Astrocyte of the cerebellum (primary cell): ENCODE results near the gene PCGF2.

ENCODE experiments used
- DNase-seq: peaks from one replicate; pipeline ENCODE4 v3.0.0-alpha.2; 2011; ENCODE audit warnings: low read depth
- H3K4me3 ChIP-seq: 2 replicates; pipeline ENCODE4 v1.5.1; 2011; ENCODE audit warnings: mild to moderate bottlenecking, low read depth, low read length, moderate library complexity
- CTCF ChIP-seq: IDR thresholded peaks from 2 replicates; pipeline ENCODE4 v1.5.1; 2012; ENCODE audit warnings: low read length, low read depth, moderate library complexity, mild to moderate bottlenecking; ENCODE audit errors: missing control alignments
- in situ Hi-C: cut with HindIII; loops from 2 replicates; pipeline ENCODE4 v1.10.0; 2017; ENCODE audit warnings: low sequenced_read_pairs

The PCGF2 gene

DNA sequence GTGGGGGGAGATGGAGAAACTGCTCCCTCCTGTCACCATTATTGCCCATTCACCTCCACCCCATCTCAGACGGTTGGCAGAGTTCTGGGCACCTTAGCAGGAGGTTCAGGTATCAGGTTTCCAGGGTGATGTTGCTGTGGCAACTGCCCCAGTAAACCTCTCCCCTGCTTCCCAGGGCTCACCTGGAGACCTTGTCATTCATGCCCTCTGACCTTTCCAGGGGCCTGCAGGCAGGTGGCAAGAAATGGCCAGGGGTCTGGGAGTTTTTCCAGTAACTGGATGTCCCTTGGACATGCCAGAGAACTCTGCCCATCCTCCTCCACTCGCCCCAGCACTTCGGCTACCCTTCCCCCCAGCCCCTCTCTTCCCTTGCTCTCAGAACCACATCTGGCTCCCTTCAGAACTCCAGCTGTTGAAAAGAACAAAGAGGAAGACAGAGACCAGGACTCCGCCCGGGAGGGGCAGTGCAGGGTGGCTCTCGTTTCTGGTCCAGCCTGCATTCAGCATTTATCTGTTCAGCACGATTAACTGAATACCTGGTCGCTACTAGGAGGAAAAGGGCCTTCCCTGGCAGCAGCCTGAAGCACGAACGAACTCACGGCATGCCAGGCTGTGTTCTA, 34.6 kb downstream of the PCGF2 start:
- in situ Hi-C loops, result no loop called here
- no peak overlapping the region for H3K4me3 ChIP-seq
- no peak for DNase-seq
- TF ChIP-seq CTCF, result no peak

- DNase-seq, result no peak
- no peak for TF ChIP-seq CTCF
- in situ Hi-C loops, result no loop called here
- H3K4me3 ChIP-seq, result no peak overlapping the region
Observed at GRCh38 chr17:38712593-38712992, 35.5 kb downstream of the PCGF2 start.

GRCh38 chr17:38711792-38712571, 36.2 kb downstream of the PCGF2 start:
- TF ChIP-seq CTCF, result no peak
- in situ Hi-C loops, result no loop called here
- H3K4me3 ChIP-seq, result no peak overlapping the region
- no peak for DNase-seq

- H3K4me3 ChIP-seq, result no peak overlapping the region
- DNase-seq, result no peak
- no peak for TF ChIP-seq CTCF
- in situ Hi-C loops, result no loop called here
Observed at GRCh38 chr17:38710985-38711384, 37.2 kb downstream of the PCGF2 start.

DNA sequence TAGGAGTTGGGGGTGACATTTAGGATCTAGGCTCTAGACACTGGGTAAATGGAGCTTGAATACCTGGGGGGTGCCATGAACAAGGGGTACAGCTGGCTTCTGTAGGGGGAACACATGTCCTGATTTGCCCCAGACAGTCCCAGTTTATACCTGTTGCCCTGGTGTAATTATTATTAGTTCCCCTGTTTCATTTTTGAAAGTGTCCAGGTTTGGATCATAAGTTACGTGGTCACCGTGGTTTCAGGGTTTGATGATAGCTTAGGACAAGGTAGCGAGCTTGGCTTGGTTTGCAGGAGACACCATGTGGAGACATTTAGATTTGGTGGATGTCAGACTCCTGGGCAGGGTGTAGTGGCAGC, 37.6 kb downstream of the PCGF2 start:
- TF ChIP-seq CTCF, result no peak
- DNase-seq, result no peak
- in situ Hi-C loops, result no loop called here
- H3K4me3 ChIP-seq, result no peak overlapping the region

DNA sequence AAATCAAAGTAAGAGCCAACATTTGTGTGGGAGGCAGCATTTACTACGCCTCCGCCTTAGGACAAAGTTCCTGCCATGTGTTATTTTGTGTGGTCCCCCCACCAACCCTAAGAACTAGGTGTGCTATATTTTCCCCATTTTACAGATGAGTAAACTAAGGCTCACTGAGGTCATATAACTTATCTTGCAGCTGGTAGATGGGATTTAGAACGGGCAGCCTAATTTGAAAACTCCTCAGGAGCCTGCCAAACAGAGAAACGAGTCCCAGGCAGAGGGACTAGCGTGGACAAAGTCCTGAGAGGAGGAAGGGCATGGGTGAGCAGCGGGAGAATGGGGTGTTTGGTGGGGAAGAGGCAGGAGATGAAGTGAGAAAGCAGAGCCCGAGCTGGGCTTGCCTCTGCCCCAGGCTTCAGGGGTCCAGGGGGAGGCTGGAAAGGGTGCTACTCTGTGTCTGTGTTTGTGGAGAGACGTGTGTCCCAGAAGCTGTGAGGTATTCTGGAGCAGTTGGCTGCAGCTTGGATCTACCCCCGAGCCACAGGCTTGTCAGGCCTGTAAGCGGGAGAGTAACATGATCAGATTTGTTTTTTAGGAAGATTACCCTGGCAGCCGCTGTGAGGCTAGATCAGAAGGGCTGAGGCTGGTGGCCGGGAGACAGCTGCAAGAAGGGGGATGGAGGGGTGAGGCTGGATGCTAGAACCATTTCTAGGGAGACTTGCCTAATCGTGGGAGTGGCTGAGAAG, 38.1 kb downstream of the PCGF2 start:
- in situ Hi-C loops, result no loop called here
- TF ChIP-seq CTCF, result no peak
- H3K4me3 ChIP-seq, result no peak overlapping the region
- no peak for DNase-seq
